GM21717 (cell line): ENCODE data around the gene ZNF862.
"Not testable (repeated sequence)": the region's sequence is repeated elsewhere in the genome, so short reads cannot be mapped to it uniquely, and the experiment has no call there.

ENCODE experiments used
- ATAC-seq: cut with Tn5 transposase; IDR thresholded peaks from one replicate; pipeline ENCODE4 v1.9.1; 2021; ENCODE audit warnings: mild to moderate bottlenecking, moderate library complexity; ENCODE audit not compliant: unreplicated experiment

The ZNF862 gene

DNA sequence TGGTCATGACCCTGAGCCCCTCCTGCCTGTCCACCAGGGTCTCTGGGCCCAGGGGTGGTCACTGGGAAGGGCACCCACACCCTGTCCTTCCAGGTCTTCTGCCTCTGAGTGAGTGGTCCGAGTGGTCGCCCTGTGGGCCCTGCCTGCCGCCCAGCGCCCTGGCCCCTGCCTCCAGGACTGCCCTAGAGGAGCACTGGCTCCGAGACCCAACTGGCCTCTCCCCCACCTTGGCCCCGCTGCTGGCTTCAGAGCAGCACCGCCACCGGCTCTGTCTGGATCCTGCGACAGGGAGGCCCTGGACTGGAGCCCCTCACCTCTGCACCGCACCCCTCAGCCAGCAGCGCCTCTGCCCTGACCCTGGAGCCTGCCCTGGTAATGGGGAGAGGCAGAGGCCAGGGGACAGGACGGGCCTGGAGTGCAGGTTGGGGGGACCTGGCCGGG, 13.9 kb upstream of the ZNF862 start:
- ATAC-seq, result no peak

DNA sequence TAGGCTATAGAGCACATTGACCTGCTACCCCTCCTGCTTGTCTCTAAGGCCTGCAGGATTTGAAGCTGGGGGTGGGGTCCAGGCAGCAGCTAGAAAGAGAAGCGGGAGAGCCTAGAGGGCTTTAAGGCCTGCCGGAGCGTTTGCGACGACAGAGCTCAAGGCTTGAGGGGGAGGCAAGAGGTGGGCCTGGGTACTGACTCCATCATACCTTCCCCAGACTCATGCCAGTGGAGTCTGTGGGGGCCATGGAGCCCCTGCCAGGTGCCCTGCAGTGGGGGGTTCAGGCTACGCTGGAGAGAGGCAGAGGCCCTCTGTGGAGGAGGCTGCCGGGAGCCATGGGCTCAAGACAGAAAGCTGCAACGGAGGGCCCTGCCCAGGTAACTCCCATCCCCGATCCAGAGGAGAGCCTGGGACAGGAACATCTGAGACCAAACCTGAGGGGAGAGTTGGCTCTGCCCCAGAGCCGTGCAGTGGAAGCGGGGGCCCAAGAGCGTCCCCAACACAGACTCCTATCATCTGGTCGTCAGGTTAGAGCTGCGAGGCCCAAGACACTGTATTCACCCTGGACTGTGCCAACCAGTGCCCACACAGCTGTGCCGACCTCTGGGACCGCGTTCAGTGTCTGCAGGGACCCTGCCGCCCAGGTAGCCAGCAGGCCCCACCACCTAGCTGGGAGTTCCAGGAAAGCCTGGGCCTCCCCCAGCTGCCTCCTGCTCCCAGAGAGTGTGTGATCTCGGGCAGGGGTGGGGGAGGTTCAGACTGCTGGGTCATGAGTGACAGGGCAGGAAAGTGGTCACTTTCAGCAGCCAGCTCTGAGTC, 13.2 kb upstream of the ZNF862 start:
- ATAC-seq, result no peak

DNA sequence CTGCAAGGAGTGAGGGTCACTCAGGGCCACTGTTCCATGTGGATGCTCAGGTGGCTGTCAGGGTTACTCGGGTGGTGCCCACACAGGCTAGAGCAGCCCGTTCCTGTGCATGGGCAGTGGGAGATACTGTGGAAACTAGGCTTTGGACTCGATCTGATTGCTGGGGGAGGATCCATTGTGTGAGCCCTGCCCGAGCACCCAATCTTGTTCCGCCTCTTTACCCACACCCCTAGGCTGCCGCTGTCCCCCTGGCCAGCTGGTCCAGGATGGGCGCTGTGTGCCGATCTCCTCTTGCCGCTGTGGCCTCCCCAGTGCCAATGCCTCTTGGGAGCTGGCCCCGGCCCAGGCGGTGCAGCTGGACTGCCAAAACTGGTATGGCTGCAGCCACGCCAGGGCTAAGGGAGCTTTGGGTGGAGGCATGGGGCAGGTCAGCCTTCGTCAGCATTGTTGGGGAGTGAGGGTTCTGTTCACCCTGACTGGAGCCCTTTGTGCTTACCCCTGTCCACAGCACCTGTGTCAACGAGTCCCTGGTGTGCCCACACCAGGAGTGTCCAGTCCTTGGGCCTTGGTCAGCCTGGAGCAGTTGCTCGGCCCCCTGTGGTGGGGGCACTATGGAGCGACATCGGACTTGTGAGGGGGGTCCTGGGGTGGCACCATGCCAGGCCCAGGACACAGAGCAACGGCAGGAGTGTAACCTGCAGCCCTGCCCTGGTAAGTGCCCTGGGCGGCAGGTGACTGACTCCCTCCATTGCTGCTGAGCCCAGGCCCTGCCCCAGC, 12.4 kb upstream of the ZNF862 start:
- no peak for ATAC-seq

DNA sequence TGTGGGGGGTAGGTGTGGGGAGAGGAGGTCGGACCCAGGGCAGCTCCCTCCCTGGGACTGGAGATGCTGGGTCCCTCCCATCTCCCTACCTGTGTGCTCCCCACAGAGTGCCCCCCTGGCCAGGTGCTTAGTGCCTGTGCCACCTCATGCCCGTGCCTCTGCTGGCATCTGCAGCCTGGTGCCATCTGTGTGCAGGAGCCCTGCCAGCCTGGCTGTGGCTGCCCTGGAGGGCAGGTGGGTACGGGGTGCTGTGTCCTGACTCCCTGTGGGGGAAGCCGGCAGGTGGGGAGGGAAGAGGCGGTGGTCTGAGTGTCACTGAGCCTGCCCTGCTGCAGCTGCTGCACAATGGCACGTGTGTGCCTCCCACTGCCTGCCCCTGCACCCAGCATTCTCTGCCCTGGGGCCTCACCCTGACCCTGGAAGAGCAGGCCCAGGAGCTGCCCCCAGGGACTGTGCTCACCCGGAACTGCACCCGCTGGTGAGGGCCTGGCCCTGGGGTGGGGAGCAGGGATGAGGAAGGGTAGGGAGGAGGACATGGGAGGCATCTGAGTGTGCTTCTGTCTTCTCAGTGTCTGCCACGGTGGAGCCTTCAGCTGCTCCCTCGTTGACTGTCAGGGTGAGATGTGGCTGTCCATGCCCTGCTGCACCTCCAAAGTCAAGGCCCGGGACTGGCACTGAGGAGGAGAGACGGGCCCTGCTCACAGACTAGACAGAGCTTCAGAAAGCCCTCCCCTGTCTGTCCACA, 11.7 kb upstream of the ZNF862 start:
- no peak for ATAC-seq

DNA sequence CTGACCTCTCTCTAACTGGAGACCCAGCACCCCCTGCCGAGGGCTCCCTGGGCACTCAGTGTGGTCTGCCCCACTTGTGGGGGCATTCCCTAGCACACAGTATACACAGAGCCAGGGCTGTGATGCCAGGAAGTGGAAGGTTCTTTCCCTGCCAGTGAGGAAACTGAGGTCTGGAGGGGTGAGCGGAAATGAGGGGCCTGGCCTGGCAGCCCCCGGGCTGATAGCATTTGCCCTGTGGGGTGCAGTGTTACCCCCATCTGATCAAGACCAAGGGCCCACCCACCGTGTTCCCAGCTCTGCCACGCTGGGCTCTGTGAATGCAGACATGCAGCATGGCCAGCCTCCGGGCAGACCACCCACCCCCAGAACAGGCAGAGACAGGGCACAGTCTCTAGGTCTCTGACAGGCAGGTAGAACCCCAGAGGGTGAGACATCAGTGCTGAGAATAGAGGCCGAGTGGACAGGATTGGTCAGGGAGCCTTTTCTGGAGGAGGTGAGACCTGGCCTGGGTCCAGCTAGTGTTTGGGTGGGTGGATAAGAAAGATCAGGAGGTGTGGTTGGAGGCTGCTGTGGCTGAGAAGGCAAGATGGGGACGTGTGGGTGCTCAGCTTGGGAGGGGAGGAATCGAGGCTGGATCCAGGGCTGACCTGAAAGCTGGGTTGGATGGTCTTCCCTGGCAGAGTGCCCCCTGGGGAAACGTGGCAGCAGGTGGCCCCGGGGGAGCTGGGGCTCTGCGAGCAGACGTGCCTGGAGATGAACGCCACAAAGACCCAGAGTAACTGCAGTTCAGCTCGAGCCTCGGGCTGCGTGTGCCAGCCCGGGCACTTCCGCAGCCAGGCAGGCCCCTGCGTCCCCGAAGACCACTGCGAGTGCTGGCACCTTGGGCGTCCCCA, 10.8 kb upstream of the ZNF862 start:
- ATAC-seq, result no peak

DNA sequence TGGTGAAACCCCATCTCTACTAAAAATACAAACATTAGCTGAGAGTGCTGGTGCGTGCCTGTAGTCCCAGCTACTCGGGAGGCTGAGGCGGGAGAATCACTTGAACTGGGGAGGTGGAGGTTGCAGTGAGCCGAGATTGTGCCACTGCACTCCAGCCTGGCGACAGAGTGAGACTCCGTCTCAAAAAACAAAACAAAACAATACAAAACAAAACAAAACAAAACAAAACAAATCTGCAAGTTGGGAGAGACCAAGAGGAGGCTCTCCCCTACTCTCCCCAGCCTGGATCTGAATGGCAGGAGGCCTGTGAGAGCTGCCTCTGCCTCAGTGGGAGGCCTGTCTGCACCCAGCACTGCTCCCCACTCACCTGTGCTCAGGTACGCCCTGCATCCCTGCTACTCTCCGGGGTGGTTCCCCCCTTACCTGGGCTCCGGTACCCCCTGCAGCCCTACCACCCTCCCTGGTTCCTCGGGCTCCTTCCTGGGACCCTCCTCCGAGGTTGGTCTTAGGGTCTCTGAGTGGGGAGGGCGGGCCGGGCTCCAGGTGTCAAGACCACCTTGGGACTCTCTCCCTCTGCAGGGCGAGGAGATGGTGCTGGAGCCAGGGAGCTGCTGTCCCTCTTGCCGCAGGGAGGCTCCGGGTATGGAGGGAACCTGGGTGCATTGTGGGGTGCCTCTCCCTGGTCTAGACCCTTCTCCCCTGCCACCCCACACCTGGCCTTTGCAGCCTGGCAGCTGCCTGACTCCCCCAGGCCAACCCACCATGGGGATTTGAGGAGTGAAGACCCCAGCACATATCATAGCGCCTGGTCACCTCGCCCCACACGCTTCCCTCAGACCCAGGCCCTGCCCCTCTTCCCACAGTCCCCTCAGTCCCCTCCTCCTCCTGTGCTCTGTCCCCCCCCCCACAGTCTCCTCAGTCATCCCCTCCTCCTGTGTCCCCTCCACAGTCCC, 9.5 kb upstream of the ZNF862 start:
- ATAC-seq, result no peak

DNA sequence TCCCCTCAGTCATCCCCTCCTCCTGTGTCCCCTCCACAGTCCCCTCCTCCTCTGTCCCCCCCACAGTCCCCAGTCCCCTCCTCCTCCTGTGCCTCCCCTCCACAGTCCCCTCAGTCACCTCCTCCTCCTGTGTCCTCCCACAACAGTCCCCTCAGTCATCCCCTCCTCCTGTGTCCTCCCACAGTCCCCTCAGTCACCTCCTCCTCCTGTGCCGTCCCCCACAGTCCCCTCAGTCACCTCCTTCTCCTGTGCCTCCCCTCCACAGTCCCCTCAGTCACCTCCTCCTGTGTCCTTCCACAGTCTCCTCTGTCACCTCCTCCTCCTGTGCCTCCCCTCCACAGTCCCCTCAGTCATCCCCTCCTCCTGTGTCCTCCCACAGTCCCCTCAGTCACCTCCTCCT, 7.6 kb upstream of the ZNF862 start:
- not testable (repeated sequence) for ATAC-seq

DNA sequence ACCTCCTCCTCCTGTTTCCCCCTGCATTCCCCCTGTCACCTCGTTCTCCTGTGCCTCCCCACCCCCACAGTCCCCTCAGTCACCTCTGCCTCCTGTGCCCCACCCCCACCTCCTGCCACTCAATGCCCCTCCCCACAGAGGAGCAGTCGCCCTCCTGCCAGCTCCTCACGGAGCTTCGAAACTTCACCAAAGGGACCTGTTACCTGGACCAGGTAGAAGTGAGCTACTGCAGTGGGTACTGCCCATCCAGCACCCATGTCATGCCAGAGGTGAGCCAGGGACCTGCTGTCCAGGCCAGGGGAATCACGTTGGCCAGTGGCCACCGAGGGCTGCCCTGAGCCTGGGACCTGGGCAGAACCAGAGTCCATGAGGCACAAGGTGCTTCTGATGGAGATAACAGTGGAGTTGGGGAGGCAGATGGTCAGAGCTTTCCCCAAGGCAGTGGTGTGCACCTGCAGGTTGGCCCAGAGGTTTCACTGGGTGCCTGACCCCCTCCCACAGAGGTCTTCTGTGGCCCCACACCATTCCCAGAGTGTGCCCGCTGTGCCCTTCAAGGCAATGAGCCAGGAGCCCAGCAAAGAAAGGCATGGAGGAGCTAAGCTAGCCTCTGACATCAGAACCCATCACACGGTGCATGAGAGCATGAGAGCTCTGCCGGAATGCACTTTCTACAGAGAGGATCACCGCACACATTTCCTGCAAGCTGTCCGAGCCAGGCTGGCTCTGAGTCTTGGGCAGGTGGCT, 7.0 kb upstream of the ZNF862 start:
- no peak for ATAC-seq

DNA sequence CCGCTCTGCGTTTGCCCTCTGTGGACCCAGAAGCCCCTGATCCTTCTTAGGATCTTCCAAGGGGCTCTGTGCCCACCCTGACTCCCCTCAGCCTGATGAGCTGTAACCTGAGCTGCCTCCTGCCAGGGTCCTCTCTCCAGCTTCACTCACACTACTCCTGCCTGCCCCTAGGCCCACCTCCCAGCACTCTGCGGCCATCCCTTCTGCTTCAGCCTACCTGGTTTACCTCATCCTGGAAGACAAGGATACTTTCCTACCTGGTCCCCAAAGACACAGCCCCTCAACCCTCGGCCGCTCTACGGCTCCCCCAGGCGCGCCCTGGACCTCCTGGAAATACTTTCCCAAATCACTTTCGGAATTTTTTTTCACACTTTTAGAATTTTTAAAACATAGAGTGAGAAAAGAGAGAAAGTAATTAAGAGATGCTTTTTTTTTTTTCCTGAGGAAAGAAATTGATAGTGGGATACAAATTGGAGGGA, 6.4 kb upstream of the ZNF862 start:
- ATAC-seq, result no peak

DNA sequence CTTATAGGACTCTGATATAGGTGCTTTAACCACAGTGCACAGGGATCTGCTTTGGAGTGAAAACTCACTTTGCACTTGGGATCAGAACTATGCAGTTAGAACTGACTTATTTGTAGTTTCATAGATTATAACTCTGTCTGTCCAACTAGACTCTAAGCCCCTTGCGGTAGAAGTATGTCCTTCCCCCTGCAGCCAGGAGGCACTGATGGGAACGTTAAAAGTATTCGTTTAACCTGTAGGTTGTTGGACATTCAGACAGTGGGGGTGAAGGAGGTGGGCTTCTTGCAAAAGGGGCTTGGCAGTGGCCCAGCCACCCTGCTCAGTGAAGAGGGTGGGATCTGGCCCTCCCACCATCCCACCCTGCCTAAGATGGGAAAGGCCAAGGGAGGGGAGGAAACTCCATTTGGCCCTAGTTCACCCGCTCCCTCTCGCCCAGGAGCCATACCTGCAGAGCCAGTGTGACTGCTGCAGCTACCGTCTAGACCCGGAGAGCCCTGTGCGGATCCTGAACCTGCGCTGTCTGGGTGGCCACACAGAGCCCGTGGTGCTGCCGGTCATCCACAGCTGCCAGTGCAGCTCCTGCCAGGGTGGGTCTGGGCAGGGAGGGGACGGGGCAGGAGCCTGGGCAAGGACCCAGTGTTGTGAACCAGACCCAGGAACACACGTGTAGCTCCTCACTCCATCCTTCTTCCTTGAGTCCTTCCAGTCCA, 5.7 kb upstream of the ZNF862 start:
- ATAC-seq, result no peak

DNA sequence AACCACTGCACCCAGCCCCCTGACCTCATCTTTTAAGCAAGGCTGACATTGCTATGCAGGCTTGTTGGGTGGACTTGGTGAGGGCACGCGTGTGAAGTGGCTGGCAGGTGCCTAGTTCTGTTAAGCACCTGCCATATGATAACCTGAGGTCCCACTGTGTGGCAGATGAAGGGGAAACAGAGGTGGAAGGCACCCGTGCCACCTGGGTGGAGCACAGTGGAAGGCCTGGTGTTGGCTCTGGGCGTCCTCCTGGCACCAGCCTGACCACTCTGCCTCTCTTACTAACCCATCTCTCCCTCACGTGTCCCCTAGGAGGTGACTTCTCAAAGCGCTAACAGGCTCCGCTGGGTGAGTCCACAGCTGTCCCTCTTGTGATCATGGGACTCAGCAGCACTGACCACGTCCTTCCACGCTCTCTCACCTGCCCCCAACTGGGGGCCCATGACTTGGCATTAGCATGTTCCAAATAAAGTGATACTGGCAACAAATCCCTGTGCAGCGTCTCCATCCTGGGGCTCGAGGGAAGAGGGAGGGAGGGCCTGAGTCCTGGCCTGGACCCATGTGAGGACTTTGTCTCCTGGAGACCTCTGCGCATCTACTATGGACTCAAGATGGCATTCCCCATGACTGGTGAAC, 4.6 kb upstream of the ZNF862 start:
- no peak for ATAC-seq

DNA sequence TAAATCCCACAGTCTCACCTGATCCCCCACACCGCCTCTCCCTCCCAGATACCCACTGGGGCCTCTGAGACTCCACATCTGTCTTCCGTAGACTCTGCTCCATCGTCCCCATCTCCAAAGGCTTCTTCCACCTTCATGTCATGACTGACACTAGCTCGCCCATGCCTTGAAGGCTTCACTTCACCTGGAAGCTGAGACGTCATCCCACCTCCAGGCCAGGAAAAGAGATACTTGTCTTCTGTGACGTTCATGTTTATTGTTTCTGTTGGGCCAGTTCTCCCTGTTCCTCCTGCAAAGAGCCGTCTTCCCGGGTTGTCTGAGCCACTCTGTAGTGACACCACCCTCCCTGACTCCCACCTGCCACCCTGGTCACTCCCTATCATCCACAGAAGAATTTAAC, 3.6 kb upstream of the ZNF862 start:
- ATAC-seq, result no peak

DNA sequence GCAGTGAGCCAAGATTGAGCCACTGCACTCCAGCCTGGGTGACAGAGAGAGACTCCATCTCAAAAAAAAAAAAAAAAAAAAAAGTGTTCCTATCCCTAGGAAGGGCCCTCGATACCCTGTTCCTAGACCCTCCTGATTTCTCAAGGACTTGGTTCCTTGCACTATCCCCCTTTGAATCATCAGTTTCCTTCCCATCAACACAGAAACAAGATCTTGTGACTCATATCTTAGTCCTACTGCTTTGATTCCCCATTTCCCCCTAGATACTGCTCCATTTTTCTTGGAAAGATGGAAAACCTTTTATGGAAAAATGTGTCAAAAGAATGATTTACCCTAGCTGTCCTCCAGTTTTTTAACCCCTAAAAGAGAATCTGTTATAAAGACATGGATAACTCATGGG, 1.7 kb upstream of the ZNF862 start:
- no peak for ATAC-seq

DNA sequence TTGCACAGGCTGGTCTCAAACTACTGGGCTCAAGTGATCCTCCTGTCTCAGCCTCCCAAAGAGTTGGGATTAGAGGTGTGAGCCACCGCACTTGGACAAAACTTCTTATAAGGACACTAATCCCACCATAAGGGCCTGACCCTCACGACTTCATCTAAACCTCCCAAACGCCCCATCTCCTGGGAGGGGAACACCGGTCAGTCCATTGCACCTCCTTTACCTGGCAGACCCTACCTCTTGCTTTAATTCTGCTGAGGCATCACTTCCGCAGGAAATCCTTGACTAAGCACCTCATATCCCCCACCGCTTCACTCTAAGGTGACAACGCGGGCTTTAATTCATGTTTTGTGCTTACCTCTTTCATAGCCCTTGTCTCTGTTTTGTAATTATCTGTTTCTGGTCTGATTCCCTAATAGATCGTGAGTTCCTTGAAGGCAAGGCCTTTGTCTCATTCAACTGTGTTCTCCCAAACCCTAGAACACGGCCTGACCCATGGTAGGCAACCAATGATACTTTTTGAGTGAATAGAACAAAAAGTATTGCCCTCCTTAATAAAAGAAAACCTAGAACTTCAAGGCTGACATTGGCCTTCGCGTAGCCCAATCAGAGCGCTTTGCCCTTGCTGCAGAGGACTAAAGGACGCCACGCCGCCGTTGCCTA, 481 bp upstream of the ZNF862 start:
- no peak for ATAC-seq

DNA sequence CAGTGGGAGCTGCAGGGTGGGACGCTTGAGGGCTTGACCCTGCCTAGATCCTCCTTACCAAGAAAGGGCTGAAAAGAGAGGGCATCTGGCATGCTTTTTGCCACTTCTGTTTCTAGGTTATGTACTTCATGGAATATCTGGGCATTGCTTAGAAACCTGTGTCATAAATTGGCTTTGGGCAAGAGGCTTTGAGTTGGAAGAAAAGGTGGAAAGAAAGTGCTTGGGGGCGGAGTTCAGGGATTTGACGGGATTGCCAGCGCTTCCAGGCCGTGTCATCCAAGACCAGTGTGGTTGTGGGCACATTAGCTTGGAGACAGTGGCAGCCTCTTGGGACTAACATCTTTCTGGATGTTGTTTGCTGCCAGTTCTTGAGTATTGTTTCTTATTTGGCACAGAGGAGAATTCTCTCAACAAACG, 825 bp downstream of the ZNF862 start:
- no peak for ATAC-seq

DNA sequence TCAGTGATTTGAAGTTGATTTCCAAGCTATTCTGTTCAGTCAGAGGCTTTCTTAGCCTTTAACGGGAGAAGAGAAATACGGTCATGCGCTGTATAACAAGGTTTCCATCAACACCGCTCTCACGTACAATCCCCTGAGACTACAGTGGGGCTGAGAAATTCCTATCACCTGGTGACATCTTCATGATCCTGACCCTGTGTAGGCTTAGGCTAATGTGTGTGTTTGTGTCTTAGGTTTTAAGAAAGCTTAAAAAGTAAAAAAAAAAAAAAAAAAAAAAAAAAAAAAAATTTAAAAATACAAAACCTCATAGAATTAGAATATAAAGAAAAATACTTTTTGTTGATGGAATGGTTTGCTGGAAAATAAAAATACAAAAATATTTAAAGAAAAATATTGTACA, 1.8 kb downstream of the ZNF862 start:
- ATAC-seq, result no peak

DNA sequence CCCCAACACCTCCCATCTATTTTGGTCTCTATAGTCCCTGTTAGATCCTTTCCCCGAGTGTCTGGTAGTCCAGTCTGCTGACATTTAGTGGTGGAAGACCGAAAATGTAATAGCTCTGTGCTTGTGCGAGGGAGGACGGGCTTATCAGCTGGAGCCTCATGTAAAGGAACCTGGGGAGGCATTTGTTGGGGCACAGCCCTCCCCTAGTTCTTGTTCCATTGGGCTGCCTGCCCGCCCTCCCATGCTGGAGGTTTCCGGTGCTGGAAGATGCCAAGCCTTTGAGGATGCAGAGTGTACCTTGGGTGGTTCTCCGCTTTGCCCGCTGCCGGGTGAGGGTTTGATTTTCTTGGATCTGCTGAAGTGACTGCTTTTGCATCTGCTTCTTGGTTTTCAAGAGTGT, 5.4 kb downstream of the ZNF862 start:
- no peak for ATAC-seq
